GM18868 (cell line): ENCODE measurements around the gene F8A1.
"Not testable (repeated sequence)": the region's sequence is repeated elsewhere in the genome, so short reads cannot be mapped to it uniquely, and the experiment has no call there.

Experiments
- ATAC-seq: cut with Tn5 transposase; IDR thresholded peaks from one replicate; pipeline ENCODE4 v1.9.1; 2021; ENCODE audit warnings: mild to moderate bottlenecking, moderate library complexity; ENCODE audit not compliant: unreplicated experiment

F8A1 gene

GRCh38 chrX:154886069-154886788, at the start of gene F8A1:
Gene F8A1 (plus strand): TSS chrX:154886355. CDS start chrX:154886375, 20 bp downstream.
- ATAC-seq: peak; percentile 68

- ATAC-seq: no peak
Observed at GRCh38 chrX:154840856-154841255, 45.3 kb upstream of the F8A1 start.

- ATAC-seq: no peak
Observed at GRCh38 chrX:154850957-154851611, 35.1 kb upstream of the F8A1 start.

GRCh38 chrX:154855256-154855655, 30.9 kb upstream of the F8A1 start:
- ATAC-seq: no peak

- ATAC-seq: not testable (repeated sequence)
Observed at GRCh38 chrX:154868522-154868921, 17.6 kb upstream of the F8A1 start.

GRCh38 chrX:154873329-154873728, 12.8 kb upstream of the F8A1 start:
- ATAC-seq: no peak

- not testable (repeated sequence) for ATAC-seq
Observed at GRCh38 chrX:154884069-154884468, 2.1 kb upstream of the F8A1 start.

- not testable (repeated sequence) for ATAC-seq
Observed at GRCh38 chrX:154885057-154885456, 1.1 kb upstream of the F8A1 start.

- ATAC-seq: peak; percentile 35
Observed at GRCh38 chrX:154885549-154885948, 606 bp upstream of the F8A1 start.

- peak; percentile 43 for ATAC-seq
Observed at GRCh38 chrX:154886789-154887221, 650 bp downstream of the F8A1 start.

GRCh38 chrX:154890990-154891639, 5.0 kb downstream of the F8A1 start:
- no peak for ATAC-seq

- ATAC-seq: no peak
Observed at GRCh38 chrX:154892296-154892695, 6.1 kb downstream of the F8A1 start.

- no peak for ATAC-seq
Observed at GRCh38 chrX:154900323-154900722, 14.2 kb downstream of the F8A1 start.

GRCh38 chrX:154902408-154902807, 16.3 kb downstream of the F8A1 start:
- ATAC-seq: peak; percentile 68

- ATAC-seq: no peak
Observed at GRCh38 chrX:154908821-154909220, 22.7 kb downstream of the F8A1 start.

- ATAC-seq: not testable (repeated sequence)
Observed at GRCh38 chrX:154910048-154910447, 23.9 kb downstream of the F8A1 start.

- not testable (repeated sequence) for ATAC-seq
Observed at GRCh38 chrX:154910528-154910927, 24.4 kb downstream of the F8A1 start.

- ATAC-seq: no peak
Observed at GRCh38 chrX:154914052-154914451, 27.9 kb downstream of the F8A1 start.

GRCh38 chrX:154918060-154918483, 31.9 kb downstream of the F8A1 start:
- ATAC-seq: no peak

GRCh38 chrX:154924771-154925170, 38.6 kb downstream of the F8A1 start:
- not testable (repeated sequence) for ATAC-seq
